Colonic mucosa (tissue), 4 donors: ENCODE measurements around the gene SNAP47. TPM values are rescaled to one million over a fixed set of nuclear protein-coding genes. Genes with fewer than 3 reads are reported as not detected.

ENCODE experiments used
- DNase-seq: peaks from one replicate; pipeline ENCODE4 v3.0.0-alpha.2; 2020
- H3K27ac ChIP-seq: fragments of 200-600 bp; one replicate; pipeline ENCODE4 v1.8.0; 2021
- H3K27me3 ChIP-seq: fragments of 200-600 bp; one replicate; pipeline ENCODE4 v1.8.0; 2021
- H3K36me3 ChIP-seq: fragments of 200-600 bp; one replicate; pipeline ENCODE4 v1.8.0; 2021
- H3K4me1 ChIP-seq: fragments of 200-600 bp; one replicate; pipeline ENCODE4 v1.8.0; 2021; ENCODE audit warnings: mild to moderate bottlenecking
- H3K4me3 ChIP-seq: fragments of 200-600 bp; one replicate; pipeline ENCODE4 v1.8.0; 2021
- H3K9ac ChIP-seq, 2 donors: one replicate each; pipeline ENCODE4 v1.7.0; 2013; ENCODE audit warnings: control low read depth in 2 of 2, low read depth in 2 of 2, low read length in 2 of 2
- H3K9me3 ChIP-seq: fragments of 200-600 bp; one replicate; pipeline ENCODE4 v1.8.0; 2021
- CTCF ChIP-seq: fragments of 200-600 bp; IDR thresholded peaks from one replicate; pipeline ENCODE4 v1.8.0; 2022; ENCODE audit warnings: antibody characterized with exemption, mild to moderate bottlenecking
- intact Hi-C: fragments of 100-400 bp; cut with DNase I; formaldehyde crosslinking; loops from one replicate; pipeline ENCODE4 v1.14.1; 2022
- total RNA-seq, 2 donors: library from RNA; stranded (reverse); fragmentation: NEBNext Ultra II Directional in 1 of 2; extraction: Animal tissue kit (Norgen Biotek cat#: 25700) in 1 of 2; gene quantifications; one replicate each; pipeline ENCODE4 v1.2.1, GENCODE V29; 2021
- donor health status: healthy.
- donor health status: DM: no; HTN: no; CAD: no.
- donor health status: DM: no; HTN: no; CAD: no.

The SNAP47 gene
- total RNA-seq, 2 donors from 2014 or later: 19.0 to 28.0 TPM

- no peak for TF ChIP-seq CTCF
- Histone ChIP-seq H3K4me3 (no peak overlapping the region), H3K4me1 (no peaks in the 10 kb centered on the region), H3K36me3 (no peaks in the 10 kb centered on the region), H3K9ac (no peak overlapping the region), H3K27me3 (no peaks in the 10 kb centered on the region), H3K9me3 (no peaks in the 10 kb centered on the region), H3K27ac (no peak overlapping the region)
- DNase-seq: no peak
- intact Hi-C loops: no loop called here
Measured at GRCh38 chr1:227797144-227797543, 61.9 kb downstream of the SNAP47 start.

GRCh38 chr1:227797625-227798024 lies 62.4 kb downstream of the SNAP47 start:
- H3K9ac ChIP-seq: no peak overlapping the region
- no peaks in the 10 kb centered on the region for H3K4me1 ChIP-seq
- no peak for DNase-seq
- H3K27ac ChIP-seq: no peak overlapping the region
- H3K4me3 ChIP-seq: no peak overlapping the region
- no peak for TF ChIP-seq CTCF
- intact Hi-C loops: no loop called here
- no peaks in the 10 kb centered on the region for H3K27me3 ChIP-seq
- no peaks in the 10 kb centered on the region for H3K36me3 ChIP-seq
- H3K9me3 ChIP-seq: no peaks in the 10 kb centered on the region

GRCh38 chr1:227798078-227798802 lies 63.0 kb downstream of the SNAP47 start:
- H3K4me1 ChIP-seq: no peaks in the 10 kb centered on the region
- H3K4me3 ChIP-seq: no peak overlapping the region
- no peaks in the 10 kb centered on the region for H3K36me3 ChIP-seq
- no peak for TF ChIP-seq CTCF
- no peaks in the 10 kb centered on the region for H3K27me3 ChIP-seq
- intact Hi-C loops: no loop called here
- no peak overlapping the region for H3K9ac ChIP-seq
- DNase-seq: no peak
- H3K9me3 ChIP-seq: no peaks in the 10 kb centered on the region
- H3K27ac ChIP-seq: no peak overlapping the region

- Histone ChIP-seq H3K4me1 (no peaks in the 10 kb centered on the region), H3K27ac (no peak overlapping the region), H3K9me3 (no peaks in the 10 kb centered on the region), H3K27me3 (no peaks in the 10 kb centered on the region), H3K4me3 (no peak overlapping the region), H3K36me3 (no peaks in the 10 kb centered on the region), H3K9ac (no peak overlapping the region)
- no peak for DNase-seq
- TF ChIP-seq CTCF: no peak
- intact Hi-C loops: no loop called here
Measured at GRCh38 chr1:227799756-227800155, 64.5 kb downstream of the SNAP47 start.

- TF ChIP-seq CTCF: no peak
- no peak overlapping the region for H3K4me3 ChIP-seq
- no peak overlapping the region for H3K27ac ChIP-seq
- intact Hi-C loops: no loop called here
- H3K4me1 ChIP-seq: no peaks in the 10 kb centered on the region
- no peak for DNase-seq
- no peaks in the 10 kb centered on the region for H3K27me3 ChIP-seq
- H3K36me3 ChIP-seq: no peaks in the 10 kb centered on the region
- no peak overlapping the region for H3K9ac ChIP-seq
- H3K9me3 ChIP-seq: no peaks in the 10 kb centered on the region
Measured at GRCh38 chr1:227803933-227804332, 68.7 kb downstream of the SNAP47 start.
